Measurements from ENCODE around the gene PCNX2.
"Not testable (repeated sequence)": the region's sequence is repeated elsewhere in the genome, so short reads cannot be mapped to it uniquely, and the experiment has no call there.

PCNX2 gene

GRCh38 chr1:233190987-233191386 lies 104.5 kb downstream of the PCNX2 start:
- Histone ChIP-seq H3K9me3 (ENCODE audit: control insufficient read depth, low read length) (no peaks in the 10 kb centered on the region), H3K36me3 (ENCODE audit: control insufficient read depth, insufficient read depth, low read length) (no peaks in the 10 kb centered on the region), H3K9ac (ENCODE audit: low read length) (no peak overlapping the region), H3K4me3 (ENCODE audit: low read length) (no peak overlapping the region), H3K27me3 (ENCODE audit: control insufficient read depth, insufficient read depth, low read length) (no peaks in the 10 kb centered on the region), H3K4me1 (ENCODE audit: control insufficient read depth, insufficient read depth, low read length) (no peaks in the 10 kb centered on the region)

- no peaks in the 10 kb centered on the region for H3K36me3 ChIP-seq (ENCODE audit: control insufficient read depth, insufficient read depth, low read length)
- no peak overlapping the region for H3K9ac ChIP-seq (ENCODE audit: low read length)
- no peaks in the 10 kb centered on the region for H3K9me3 ChIP-seq (ENCODE audit: control insufficient read depth, low read length)
- no peaks in the 10 kb centered on the region for H3K27me3 ChIP-seq (ENCODE audit: control insufficient read depth, insufficient read depth, low read length)
- H3K4me1 ChIP-seq (ENCODE audit: control insufficient read depth, insufficient read depth, low read length) = no peaks in the 10 kb centered on the region
- no peak overlapping the region for H3K4me3 ChIP-seq (ENCODE audit: low read length)
Observed at GRCh38 chr1:233189526-233189925, 106.0 kb downstream of the PCNX2 start.

- H3K4me1 ChIP-seq (ENCODE audit: control insufficient read depth, insufficient read depth, low read length) = no peaks in the 10 kb centered on the region
- H3K9ac ChIP-seq (ENCODE audit: low read length) = no peak overlapping the region
- H3K9me3 ChIP-seq (ENCODE audit: control insufficient read depth, low read length) = no peaks in the 10 kb centered on the region
- H3K36me3 ChIP-seq (ENCODE audit: control insufficient read depth, insufficient read depth, low read length) = no peaks in the 10 kb centered on the region
- H3K4me3 ChIP-seq (ENCODE audit: low read length) = no peak overlapping the region
- H3K27me3 ChIP-seq (ENCODE audit: control insufficient read depth, insufficient read depth, low read length) = no peaks in the 10 kb centered on the region
Observed at GRCh38 chr1:233188061-233188460, 107.5 kb downstream of the PCNX2 start.

- Histone ChIP-seq H3K4me1 (ENCODE audit: control insufficient read depth, insufficient read depth, low read length) (no peaks in the 10 kb centered on the region), H3K9me3 (ENCODE audit: control insufficient read depth, low read length) (no peaks in the 10 kb centered on the region), H3K4me3 (ENCODE audit: low read length) (no peak overlapping the region), H3K9ac (ENCODE audit: low read length) (no peak overlapping the region), H3K36me3 (ENCODE audit: control insufficient read depth, insufficient read depth, low read length) (no peaks in the 10 kb centered on the region), H3K27me3 (ENCODE audit: control insufficient read depth, insufficient read depth, low read length) (no peaks in the 10 kb centered on the region)
Observed at GRCh38 chr1:233183226-233184020, 112.1 kb downstream of the PCNX2 start.

- no peak overlapping the region for H3K4me3 ChIP-seq (ENCODE audit: low read length)
- H3K9me3 ChIP-seq (ENCODE audit: control insufficient read depth, low read length) = no peaks in the 10 kb centered on the region
Observed at GRCh38 chr1:233182587-233182986, 112.9 kb downstream of the PCNX2 start.

GRCh38 chr1:233180641-233181364 lies 114.7 kb downstream of the PCNX2 start:
- no peak overlapping the region for H3K9ac ChIP-seq (ENCODE audit: low read length)
- no peaks in the 10 kb centered on the region for H3K27me3 ChIP-seq (ENCODE audit: control insufficient read depth, insufficient read depth, low read length)
- no peaks in the 10 kb centered on the region for H3K36me3 ChIP-seq (ENCODE audit: control insufficient read depth, insufficient read depth, low read length)
- H3K9me3 ChIP-seq (ENCODE audit: control insufficient read depth, low read length) = no peaks in the 10 kb centered on the region
- H3K4me1 ChIP-seq (ENCODE audit: control insufficient read depth, insufficient read depth, low read length) = no peaks in the 10 kb centered on the region
- no peak overlapping the region for H3K4me3 ChIP-seq (ENCODE audit: low read length)

More at GRCh38 chr1:233182587-233182986, 112.9 kb downstream of the PCNX2 start:
- H3K36me3 ChIP-seq (ENCODE audit: control insufficient read depth, insufficient read depth, low read length) = no peaks in the 10 kb centered on the region
- no peaks in the 10 kb centered on the region for H3K4me1 ChIP-seq (ENCODE audit: control insufficient read depth, insufficient read depth, low read length)
- H3K27me3 ChIP-seq (ENCODE audit: control insufficient read depth, insufficient read depth, low read length) = no peaks in the 10 kb centered on the region
- no peak overlapping the region for H3K9ac ChIP-seq (ENCODE audit: low read length)

GRCh38 chr1:233179638-233180037 lies 115.9 kb downstream of the PCNX2 start:
- H3K4me3 ChIP-seq (ENCODE audit: low read length); H3K9me3 ChIP-seq (ENCODE audit: control insufficient read depth, low read length); H3K36me3 ChIP-seq (ENCODE audit: control insufficient read depth, insufficient read depth, low read length); H3K9ac ChIP-seq (ENCODE audit: low read length); H3K4me1 ChIP-seq (ENCODE audit: control insufficient read depth, insufficient read depth, low read length); H3K27me3 ChIP-seq (ENCODE audit: control insufficient read depth, insufficient read depth, low read length): not testable (repeated sequence)

- Histone ChIP-seq H3K4me3 (ENCODE audit: low read length) (no peak overlapping the region), H3K9me3 (ENCODE audit: control insufficient read depth, low read length) (no peaks in the 10 kb centered on the region), H3K27me3 (ENCODE audit: control insufficient read depth, insufficient read depth, low read length) (no peaks in the 10 kb centered on the region), H3K36me3 (ENCODE audit: control insufficient read depth, insufficient read depth, low read length) (no peaks in the 10 kb centered on the region), H3K4me1 (ENCODE audit: control insufficient read depth, insufficient read depth, low read length) (no peaks in the 10 kb centered on the region), H3K9ac (ENCODE audit: low read length) (no peak overlapping the region)
Observed at GRCh38 chr1:233172201-233172600, 123.3 kb downstream of the PCNX2 start.

- no peak overlapping the region for H3K9ac ChIP-seq (ENCODE audit: low read length)
- H3K9me3 ChIP-seq (ENCODE audit: control insufficient read depth, low read length) = no peaks in the 10 kb centered on the region
Observed at GRCh38 chr1:233170741-233171140, 124.8 kb downstream of the PCNX2 start.

GRCh38 chr1:233168384-233168783 lies 127.1 kb downstream of the PCNX2 start:
- H3K4me3 ChIP-seq (ENCODE audit: low read length) = no peak overlapping the region
- H3K36me3 ChIP-seq (ENCODE audit: control insufficient read depth, insufficient read depth, low read length) = no peaks in the 10 kb centered on the region
- H3K9me3 ChIP-seq (ENCODE audit: control insufficient read depth, low read length) = no peaks in the 10 kb centered on the region
- no peaks in the 10 kb centered on the region for H3K27me3 ChIP-seq (ENCODE audit: control insufficient read depth, insufficient read depth, low read length)
- H3K9ac ChIP-seq (ENCODE audit: low read length) = no peak overlapping the region
- H3K4me1 ChIP-seq (ENCODE audit: control insufficient read depth, insufficient read depth, low read length) = no peaks in the 10 kb centered on the region

More at GRCh38 chr1:233170741-233171140, 124.8 kb downstream of the PCNX2 start:
- H3K36me3 ChIP-seq (ENCODE audit: control insufficient read depth, insufficient read depth, low read length) = no peaks in the 10 kb centered on the region
- H3K4me1 ChIP-seq (ENCODE audit: control insufficient read depth, insufficient read depth, low read length) = no peaks in the 10 kb centered on the region
- H3K27me3 ChIP-seq (ENCODE audit: control insufficient read depth, insufficient read depth, low read length) = no peaks in the 10 kb centered on the region
- no peak overlapping the region for H3K4me3 ChIP-seq (ENCODE audit: low read length)

- Histone ChIP-seq H3K4me3 (ENCODE audit: low read length) (no peak overlapping the region), H3K4me1 (ENCODE audit: control insufficient read depth, insufficient read depth, low read length) (no peaks in the 10 kb centered on the region), H3K9ac (ENCODE audit: low read length) (no peak overlapping the region), H3K27me3 (ENCODE audit: control insufficient read depth, insufficient read depth, low read length) (no peaks in the 10 kb centered on the region), H3K9me3 (ENCODE audit: control insufficient read depth, low read length) (no peaks in the 10 kb centered on the region), H3K36me3 (ENCODE audit: control insufficient read depth, insufficient read depth, low read length) (no peaks in the 10 kb centered on the region)
Observed at GRCh38 chr1:233166896-233167295, 128.6 kb downstream of the PCNX2 start.

- Histone ChIP-seq H3K27me3 (ENCODE audit: control insufficient read depth, insufficient read depth, low read length) (no peaks in the 10 kb centered on the region), H3K36me3 (ENCODE audit: control insufficient read depth, insufficient read depth, low read length) (no peaks in the 10 kb centered on the region), H3K4me3 (ENCODE audit: low read length) (no peak overlapping the region), H3K9me3 (ENCODE audit: control insufficient read depth, low read length) (no peaks in the 10 kb centered on the region), H3K4me1 (ENCODE audit: control insufficient read depth, insufficient read depth, low read length) (no peaks in the 10 kb centered on the region), H3K9ac (ENCODE audit: low read length) (no peak overlapping the region)
Observed at GRCh38 chr1:233163696-233164095, 131.8 kb downstream of the PCNX2 start.

Measured in mucosa of stomach (tissue), 1 donor.